ENCODE results near the gene GRIK2.

Gene GRIK2

DNA sequence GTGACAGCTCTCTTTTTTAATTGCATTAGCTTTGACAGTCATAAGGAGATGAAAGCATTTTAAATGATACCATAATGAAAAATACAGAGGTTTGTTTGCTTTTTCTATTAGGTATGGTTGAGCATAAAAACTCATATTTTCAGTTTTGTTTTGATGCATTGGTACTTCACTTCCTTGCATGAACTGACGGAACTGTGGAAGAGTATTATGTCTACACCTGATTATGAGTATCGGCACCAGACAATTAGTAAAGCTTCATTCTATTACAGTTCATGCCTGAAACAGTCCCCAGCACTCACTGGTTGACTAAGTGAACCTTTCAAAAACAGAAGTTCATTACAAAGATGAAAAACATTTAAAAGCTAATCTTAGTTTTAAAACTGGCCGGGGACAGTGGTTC is 593.0 kb downstream of the GRIK2 start:
- WGBS, 2 experiments (ENCODE audit: insufficient coverage in 2 of 2) = 100% methylated on average over 1 of the region's 3 CpGs

GRCh38 chr6:101992286-101992685 is 598.8 kb downstream of the GRIK2 start:
- no peaks in the 10 kb centered on the region for H3K9me3 ChIP-seq (ENCODE audit: control insufficient read depth, low read length)
- 68 to 81% methylated on average over 3 of the region's 5 CpGs for WGBS, 2 experiments (ENCODE audit: insufficient coverage in 2 of 2)
- H3K4me1 ChIP-seq (ENCODE audit: control insufficient read depth, insufficient read depth, low read length, poor library complexity, severe bottlenecking) = no peaks in the 10 kb centered on the region
- no peak overlapping the region for H3K27ac ChIP-seq (ENCODE audit: low read depth, low read length, severe bottlenecking)
- no peak overlapping the region for H3K4me3 ChIP-seq (ENCODE audit: extremely low read depth, insufficient read depth, low read length, poor library complexity, severe bottlenecking)
- no peaks in the 10 kb centered on the region for H3K36me3 ChIP-seq (ENCODE audit: control insufficient read depth, insufficient read depth, low read length)

More for the DNA sequence above, 593.0 kb downstream of the GRIK2 start:
- H3K36me3 ChIP-seq (ENCODE audit: control insufficient read depth, insufficient read depth, low read length) = no peaks in the 10 kb centered on the region
- H3K4me1 ChIP-seq (ENCODE audit: control insufficient read depth, insufficient read depth, low read length, poor library complexity, severe bottlenecking) = no peaks in the 10 kb centered on the region
- no peak overlapping the region for H3K4me3 ChIP-seq (ENCODE audit: extremely low read depth, insufficient read depth, low read length, poor library complexity, severe bottlenecking)
- no peaks in the 10 kb centered on the region for H3K9me3 ChIP-seq (ENCODE audit: control insufficient read depth, low read length)
- H3K27ac ChIP-seq (ENCODE audit: low read depth, low read length, severe bottlenecking) = no peak overlapping the region

- no peaks in the 10 kb centered on the region for H3K36me3 ChIP-seq (ENCODE audit: control insufficient read depth, insufficient read depth, low read length)
- H3K9me3 ChIP-seq (ENCODE audit: control insufficient read depth, low read length) = no peaks in the 10 kb centered on the region
- no peak overlapping the region for H3K4me3 ChIP-seq (ENCODE audit: extremely low read depth, insufficient read depth, low read length, poor library complexity, severe bottlenecking)
- H3K4me1 ChIP-seq (ENCODE audit: control insufficient read depth, insufficient read depth, low read length, poor library complexity, severe bottlenecking) = no peaks in the 10 kb centered on the region
- no peak overlapping the region for H3K27ac ChIP-seq (ENCODE audit: low read depth, low read length, severe bottlenecking)
These were observed 601.0 kb downstream of the GRIK2 start for GRCh38 chr6:101994521-101994920.

DNA sequence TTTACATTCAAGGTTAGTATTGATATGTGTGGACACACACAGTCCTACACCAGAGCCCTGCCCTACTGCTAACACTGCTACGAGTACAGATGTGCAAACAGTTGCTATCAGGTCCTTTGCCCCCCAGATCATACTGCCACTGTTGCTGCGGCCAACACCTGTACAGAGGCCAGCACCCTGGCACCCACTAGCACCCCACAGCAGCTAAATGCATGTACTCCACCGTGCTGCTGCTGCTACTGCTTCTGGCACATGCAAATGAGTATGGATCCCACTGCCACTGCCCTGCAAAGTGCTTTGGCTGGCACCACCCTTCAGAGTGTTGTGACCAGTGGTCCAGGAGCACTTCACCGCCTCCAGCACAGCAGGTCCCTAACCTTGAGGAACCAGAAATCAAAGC is 621.9 kb downstream of the GRIK2 start:
- Histone ChIP-seq H3K9me3 (ENCODE audit: control insufficient read depth, low read length) (no peaks in the 10 kb centered on the region), H3K4me3 (ENCODE audit: extremely low read depth, insufficient read depth, low read length, poor library complexity, severe bottlenecking) (no peak overlapping the region), H3K4me1 (ENCODE audit: control insufficient read depth, insufficient read depth, low read length, poor library complexity, severe bottlenecking) (no peaks in the 10 kb centered on the region), H3K27ac (ENCODE audit: low read depth, low read length, severe bottlenecking) (no peak overlapping the region), H3K36me3 (ENCODE audit: control insufficient read depth, insufficient read depth, low read length) (no peaks in the 10 kb centered on the region)
- 71 to 89% methylated on average over 3 to 4 of the region's 4 CpGs for WGBS, 2 experiments (ENCODE audit: insufficient coverage in 2 of 2)

DNA sequence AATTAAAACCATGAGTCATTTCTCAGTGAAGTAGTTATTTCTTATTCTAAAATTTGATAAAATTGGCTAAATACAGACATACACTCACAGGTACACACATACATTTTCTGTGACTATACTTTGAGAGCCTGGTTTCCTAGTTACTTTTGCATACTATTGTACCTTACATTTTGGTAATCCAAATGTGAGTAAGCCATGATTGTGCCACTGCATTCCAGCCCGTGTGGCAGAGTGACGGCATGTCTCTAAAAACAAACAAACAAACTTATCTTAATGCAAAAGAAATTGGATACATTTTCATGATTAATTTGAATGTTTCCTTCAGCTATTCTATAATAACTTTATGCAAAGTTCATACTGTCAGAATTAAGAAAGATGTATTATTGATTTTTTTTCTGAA is 628.8 kb downstream of the GRIK2 start:
- H3K9me3 ChIP-seq (ENCODE audit: control insufficient read depth, low read length) = no peaks in the 10 kb centered on the region
- H3K4me3 ChIP-seq (ENCODE audit: extremely low read depth, insufficient read depth, low read length, poor library complexity, severe bottlenecking) = no peak overlapping the region
- H3K27ac ChIP-seq (ENCODE audit: low read depth, low read length, severe bottlenecking) = no peak overlapping the region
- H3K36me3 ChIP-seq (ENCODE audit: control insufficient read depth, insufficient read depth, low read length) = no peaks in the 10 kb centered on the region
- no peaks in the 10 kb centered on the region for H3K4me1 ChIP-seq (ENCODE audit: control insufficient read depth, insufficient read depth, low read length, poor library complexity, severe bottlenecking)
- no CpG with 5 or more reads among the region's 2 CpGs for WGBS, 2 experiments (ENCODE audit: insufficient coverage in 2 of 2)

GRCh38 chr6:102022803-102023202 is 629.3 kb downstream of the GRIK2 start:
- Histone ChIP-seq H3K4me1 (ENCODE audit: control insufficient read depth, insufficient read depth, low read length, poor library complexity, severe bottlenecking) (no peaks in the 10 kb centered on the region), H3K4me3 (ENCODE audit: extremely low read depth, insufficient read depth, low read length, poor library complexity, severe bottlenecking) (no peak overlapping the region), H3K9me3 (ENCODE audit: control insufficient read depth, low read length) (no peaks in the 10 kb centered on the region), H3K27ac (ENCODE audit: low read depth, low read length, severe bottlenecking) (no peak overlapping the region), H3K36me3 (ENCODE audit: control insufficient read depth, insufficient read depth, low read length) (no peaks in the 10 kb centered on the region)

DNA sequence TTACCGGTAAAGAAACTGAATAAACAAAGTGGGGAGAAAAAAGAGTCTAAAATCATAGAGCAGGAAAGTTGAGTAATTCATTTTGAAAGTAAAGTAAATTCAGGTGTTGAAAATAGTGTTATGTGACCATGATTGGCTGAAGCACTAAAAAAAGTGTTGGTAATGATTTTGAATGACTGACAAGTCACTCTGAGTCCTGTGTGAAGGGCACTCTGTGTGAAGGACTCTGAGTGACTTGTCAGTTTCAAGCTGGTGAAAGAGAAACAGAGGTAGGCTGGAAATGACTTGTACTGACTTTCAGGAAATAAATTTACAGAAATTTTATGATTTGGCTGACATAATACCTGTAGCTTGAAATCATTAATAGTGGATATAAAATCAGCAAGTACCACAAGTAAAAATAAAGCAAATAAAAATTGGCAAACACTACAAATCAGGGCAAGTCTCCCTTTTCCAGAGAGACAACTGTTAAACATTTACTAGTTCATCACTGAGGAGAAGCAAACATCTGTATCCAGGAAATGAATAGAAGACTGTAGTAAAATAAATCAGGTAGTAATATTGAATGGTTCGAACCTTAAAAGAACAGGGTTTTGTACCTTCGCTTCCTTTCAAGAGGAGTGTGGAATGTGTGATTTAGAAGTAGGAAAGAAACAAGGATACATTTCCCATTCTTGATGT is 630.6 kb downstream of the GRIK2 start:
- H3K9me3 ChIP-seq (ENCODE audit: control insufficient read depth, low read length) = no peaks in the 10 kb centered on the region
- H3K4me3 ChIP-seq (ENCODE audit: extremely low read depth, insufficient read depth, low read length, poor library complexity, severe bottlenecking) = no peak overlapping the region
- WGBS, 2 experiments (ENCODE audit: insufficient coverage in 2 of 2) = 87 to 97% methylated on average over 2 to 3 of the region's 3 CpGs
- H3K36me3 ChIP-seq (ENCODE audit: control insufficient read depth, insufficient read depth, low read length) = no peaks in the 10 kb centered on the region
- no peak overlapping the region for H3K27ac ChIP-seq (ENCODE audit: low read depth, low read length, severe bottlenecking)
- H3K4me1 ChIP-seq (ENCODE audit: control insufficient read depth, insufficient read depth, low read length, poor library complexity, severe bottlenecking) = no peaks in the 10 kb centered on the region

DNA sequence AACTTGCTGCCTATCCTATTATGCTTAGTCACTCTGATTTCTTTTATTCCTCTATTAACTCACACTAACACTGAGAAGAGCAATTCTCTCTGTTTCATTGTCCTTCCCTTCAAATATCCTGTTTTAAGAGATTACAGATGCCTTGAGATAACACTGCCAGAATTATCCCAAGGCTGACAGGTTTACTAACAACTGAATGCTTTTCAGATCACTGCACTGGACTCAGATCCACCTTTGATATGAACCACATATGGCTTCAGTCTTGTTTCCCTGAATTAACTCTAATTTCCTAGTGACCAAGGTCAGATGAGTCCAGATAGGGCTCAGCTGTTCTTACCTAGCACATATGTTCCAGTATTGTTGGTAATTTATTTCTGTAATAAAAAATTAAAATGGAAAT is 633.1 kb downstream of the GRIK2 start:
- H3K4me1 ChIP-seq (ENCODE audit: control insufficient read depth, insufficient read depth, low read length, poor library complexity, severe bottlenecking) = no peaks in the 10 kb centered on the region
- H3K4me3 ChIP-seq (ENCODE audit: extremely low read depth, insufficient read depth, low read length, poor library complexity, severe bottlenecking) = no peak overlapping the region
- no peak overlapping the region for H3K27ac ChIP-seq (ENCODE audit: low read depth, low read length, severe bottlenecking)
- no peaks in the 10 kb centered on the region for H3K36me3 ChIP-seq (ENCODE audit: control insufficient read depth, insufficient read depth, low read length)
- H3K9me3 ChIP-seq (ENCODE audit: control insufficient read depth, low read length) = no peaks in the 10 kb centered on the region

DNA sequence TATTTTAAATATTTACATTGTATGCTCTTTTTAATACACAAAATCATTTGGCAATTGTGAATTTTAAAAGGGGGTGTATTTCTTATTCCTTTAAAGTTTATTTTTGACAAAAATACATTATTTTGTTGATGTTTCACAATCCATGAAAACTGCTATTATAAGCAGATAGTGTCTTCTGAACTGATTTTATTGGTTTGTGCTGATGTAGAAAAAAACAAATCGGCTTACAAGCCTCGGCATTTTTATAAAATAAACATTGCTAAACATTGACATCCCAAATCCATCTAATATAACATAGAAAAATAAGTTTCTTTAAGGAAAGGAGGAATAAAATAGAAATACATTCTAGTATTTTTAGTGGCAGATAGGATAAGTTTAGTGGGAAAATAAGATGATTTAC is 634.7 kb downstream of the GRIK2 start:
- H3K4me1 ChIP-seq (ENCODE audit: control insufficient read depth, insufficient read depth, low read length, poor library complexity, severe bottlenecking) = no peaks in the 10 kb centered on the region
- no peak overlapping the region for H3K27ac ChIP-seq (ENCODE audit: low read depth, low read length, severe bottlenecking)
- H3K9me3 ChIP-seq (ENCODE audit: control insufficient read depth, low read length) = no peaks in the 10 kb centered on the region
- no peaks in the 10 kb centered on the region for H3K36me3 ChIP-seq (ENCODE audit: control insufficient read depth, insufficient read depth, low read length)
- no peak overlapping the region for H3K4me3 ChIP-seq (ENCODE audit: extremely low read depth, insufficient read depth, low read length, poor library complexity, severe bottlenecking)
- WGBS, 2 experiments (ENCODE audit: insufficient coverage in 2 of 2) = no CpG with 5 or more reads among the region's 2 CpGs

DNA sequence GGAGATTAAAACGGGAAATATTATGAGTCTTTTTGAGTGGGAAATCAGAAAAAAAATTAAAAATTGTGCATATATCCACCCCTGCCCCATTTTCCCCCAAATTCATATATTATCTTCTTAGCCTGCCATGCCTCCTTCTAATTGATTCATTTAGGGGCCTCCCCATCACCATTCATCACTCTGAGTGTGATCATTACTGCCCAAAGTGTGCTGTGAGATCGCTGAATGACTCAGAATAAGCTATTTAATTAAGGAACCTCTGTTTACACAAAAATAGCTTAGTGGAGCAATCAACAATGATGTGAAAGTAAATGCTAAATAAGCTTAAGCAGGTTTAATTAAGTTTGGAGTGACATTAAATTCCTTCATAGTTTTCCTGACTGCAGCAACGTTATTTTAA is 645.5 kb downstream of the GRIK2 start:
- Histone ChIP-seq H3K27ac (ENCODE audit: low read depth, low read length, severe bottlenecking) (no peak overlapping the region), H3K36me3 (ENCODE audit: control insufficient read depth, insufficient read depth, low read length) (no peaks in the 10 kb centered on the region), H3K4me1 (ENCODE audit: control insufficient read depth, insufficient read depth, low read length, poor library complexity, severe bottlenecking) (no peaks in the 10 kb centered on the region), H3K4me3 (ENCODE audit: extremely low read depth, insufficient read depth, low read length, poor library complexity, severe bottlenecking) (no peak overlapping the region), H3K9me3 (ENCODE audit: control insufficient read depth, low read length) (no peaks in the 10 kb centered on the region)
- no CpG with 5 or more reads among the region's 3 CpGs for WGBS, 2 experiments (ENCODE audit: insufficient coverage in 2 of 2)

- Histone ChIP-seq H3K4me3 (ENCODE audit: extremely low read depth, insufficient read depth, low read length, poor library complexity, severe bottlenecking) (no peak overlapping the region), H3K4me1 (ENCODE audit: control insufficient read depth, insufficient read depth, low read length, poor library complexity, severe bottlenecking) (no peaks in the 10 kb centered on the region), H3K27ac (ENCODE audit: low read depth, low read length, severe bottlenecking) (no peak overlapping the region), H3K9me3 (ENCODE audit: control insufficient read depth, low read length) (no peaks in the 10 kb centered on the region), H3K36me3 (ENCODE audit: control insufficient read depth, insufficient read depth, low read length) (no peaks in the 10 kb centered on the region)
- 90 to 100% methylated on average over 1 of the region's 3 CpGs for WGBS, 2 experiments (ENCODE audit: insufficient coverage in 2 of 2)
These were observed 645.9 kb downstream of the GRIK2 start for GRCh38 chr6:102039441-102039840.

Measured in mesodermal cell (in vitro differentiated cells).